GM12878 (cell line): ENCODE data around the gene SPIRE1. TPM values are rescaled to one million over a fixed set of nuclear protein-coding genes. Genes with fewer than 3 reads are reported as not detected.

ENCODE experiments used
- ATAC-seq: fragments of 200-7000 bp; cut with Tn5 transposase; 3 replicates; pipeline ENCODE4 v1.9.1; 2020; ENCODE audit warnings: mild to moderate bottlenecking, moderate library complexity
- BruUV-seq: library from RNA; stranded (reverse); fragments of 400-500 nt; replicated peaks from 2 replicates; lab custom pipeline; 2021; lab: Mats Ljungman, UMichigan
- CTCF ChIA-PET: fragments of 300-600 bp; sonication (Branson Sonifier 250); formaldehyde crosslinking; extraction: SDS; loops from one replicate; lab custom pipeline; 2021; ENCODE audit warnings: inconsistent platforms; lab: Yijun Ruan, JAX
- POLR2A ChIA-PET: fragments of 350-600 bp; formaldehyde crosslinking; extraction: SDS; loops from one replicate; lab custom pipeline; 2021; ENCODE audit warnings: inconsistent platforms; lab: Charles Lee
- RAD21 ChIA-PET: fragments of 300-600 bp; sonication (Branson Sonifier 250); formaldehyde crosslinking; loops from one replicate; lab custom pipeline; 2023; ENCODE audit warnings: antibody characterized with exemption; ENCODE audit not compliant: unreplicated experiment; lab: Charles Lee
- SMC1A ChIA-PET: fragments of 300-600 bp; sonication (Branson Sonifier 250); formaldehyde crosslinking; loops from one replicate; lab custom pipeline; 2023; ENCODE audit not compliant: unreplicated experiment, uncharacterized antibody; lab: Charles Lee
- DNase-seq: peaks from one replicate; pipeline ENCODE4 v3.0.0-alpha.2; 2011; ENCODE audit warnings: low read depth, low spot score
- FAIRE-seq: peaks from 3 replicates; lab custom pipeline; 2011; peaks lifted over from hg19 to GRCh38; lab: Jason Lieb, UNC
- H2AFZ ChIP-seq: 2 replicates; pipeline ENCODE4 v1.6.0; 2011; ENCODE audit warnings: low read depth, low read length, control low read depth; ENCODE audit not compliant: control insufficient read depth
- H3K27ac ChIP-seq: 2 replicates; pipeline ENCODE4 v1.5.1; 2011; ENCODE audit warnings: control low read depth; ENCODE audit not compliant: control insufficient read depth, insufficient read depth
- H3K27me3 ChIP-seq, 2 experiments: replicated peaks in 1 of 2; 2 replicates each; pipeline versions ENCODE4 v1.6.0 to v1.6.1; 2011; ENCODE audit warnings: low read length in 1 of 2; ENCODE audit not compliant: control insufficient read depth in 2 of 2, insufficient read depth in 2 of 2
- H3K36me3 ChIP-seq, 2 experiments: 2 replicates each; pipeline ENCODE4 v1.5.1; 2011; ENCODE audit warnings: low read length in 1 of 2; ENCODE audit not compliant: control insufficient read depth in 2 of 2, insufficient read depth in 2 of 2
- H3K4me1 ChIP-seq: 2 replicates; pipeline ENCODE4 v1.6.1; 2011; ENCODE audit warnings: mild to moderate bottlenecking, low read length, moderate library complexity, mixed read lengths; ENCODE audit not compliant: control insufficient read depth, insufficient read depth
- H3K4me2 ChIP-seq: 2 replicates; pipeline ENCODE4 v1.6.0; 2011; ENCODE audit warnings: control low read depth; ENCODE audit not compliant: control insufficient read depth, insufficient read depth
- H3K4me3 ChIP-seq: fragments of 200-600 bp; sonication (generic); 2 replicates; pipeline ENCODE4 v1.5.1; 2016
- H3K79me2 ChIP-seq: 2 replicates; pipeline ENCODE4 v1.6.0; 2011; ENCODE audit warnings: low read length; ENCODE audit not compliant: control insufficient read depth, insufficient read depth
- H3K9ac ChIP-seq: 2 replicates; pipeline ENCODE4 v1.8.0; 2011; ENCODE audit warnings: low read length, control low read depth, mixed read lengths; ENCODE audit not compliant: control insufficient read depth, insufficient read depth
- H3K9me3 ChIP-seq: replicated peaks from 3 replicates; pipeline ENCODE4 v1.5.1; 2011; ENCODE audit warnings: mild to moderate bottlenecking, low read length; ENCODE audit not compliant: control insufficient read depth, insufficient read depth
- H4K20me1 ChIP-seq: 2 replicates; pipeline ENCODE4 v1.6.0; 2011; ENCODE audit not compliant: control insufficient read depth, insufficient read depth
- ATF2 ChIP-seq: IDR thresholded peaks from 2 replicates; pipeline ENCODE4 v1.6.1; 2012; ENCODE audit warnings: low read length, inconsistent platforms
- CBFB ChIP-seq: IDR thresholded peaks from 2 replicates; pipeline ENCODE4 v1.6.1; 2016; ENCODE audit warnings: antibody characterized with exemption, low read depth
- CHD2 ChIP-seq: IDR thresholded peaks from 2 replicates; pipeline ENCODE4 v1.6.1; 2011; ENCODE audit warnings: low read depth, low read length, improper control_type of control experiment, borderline replicate concordance
- CHD4 ChIP-seq: fragments of 200-600 bp; sonication (generic); IDR thresholded peaks from 2 replicates; pipeline ENCODE4 v1.6.1; 2016; ENCODE audit warnings: mild to moderate bottlenecking
- CREM ChIP-seq: IDR thresholded peaks from 2 replicates; pipeline ENCODE4 v1.6.1; 2014; ENCODE audit warnings: antibody characterized with exemption, low read depth
- HCFC1 ChIP-seq: fragments of 150-350 bp; IDR thresholded peaks from 2 replicates; pipeline ENCODE4 v1.6.1; 2014; ENCODE audit warnings: low read length
- KDM1A ChIP-seq: fragments of 200-600 bp; sonication (generic); IDR thresholded peaks from 2 replicates; pipeline ENCODE4 v1.6.1; 2016; ENCODE audit warnings: borderline replicate concordance
- NFIC ChIP-seq: IDR thresholded peaks from 2 replicates; pipeline ENCODE4 v1.6.1; 2012; ENCODE audit warnings: low read depth, mild to moderate bottlenecking, inconsistent platforms, low read length, moderate library complexity
- NR2C2 ChIP-seq: IDR thresholded peaks from 2 replicates; pipeline ENCODE4 v1.6.1; 2011; ENCODE audit warnings: borderline replicate concordance, low read depth; ENCODE audit not compliant: control insufficient read depth, insufficient read length
- NRF1 ChIP-seq: conservative IDR thresholded peaks from 2 replicates; pipeline ENCODE4 v1.6.1; 2011; ENCODE audit warnings: mild to moderate bottlenecking, low read depth, low read length, improper control_type of control experiment
- RUNX3 ChIP-seq: IDR thresholded peaks from 2 replicates; pipeline ENCODE4 v1.6.1; 2012; ENCODE audit warnings: low read length, inconsistent platforms
- SP1 ChIP-seq: IDR thresholded peaks from one replicate; pipeline ENCODE4 v1.6.1; 2011; ENCODE audit warnings: low read depth, low read length
- SUPT20H ChIP-seq: IDR thresholded peaks from 2 replicates; pipeline ENCODE4 v1.6.1; 2011; ENCODE audit warnings: low read depth, mild to moderate bottlenecking, low read length, moderate library complexity, borderline replicate concordance; ENCODE audit not compliant: control insufficient read depth
- TAF1 ChIP-seq: IDR thresholded peaks from 2 replicates; pipeline ENCODE4 v1.6.1; 2011; ENCODE audit warnings: mild to moderate bottlenecking, low read depth, low read length, borderline replicate concordance
- TARDBP ChIP-seq: IDR thresholded peaks from 2 replicates; pipeline ENCODE4 v1.6.1; 2016; ENCODE audit warnings: borderline replicate concordance
- ZNF687 ChIP-seq: fragments of 450-650 bp; IDR thresholded peaks from 2 replicates; pipeline ENCODE4 v1.6.1; 2017; ENCODE audit warnings: mild to moderate bottlenecking, moderate library complexity
- WGBS: methylation state at CpG from one replicate; pipeline ENCODE4 v1.1.6; 2016; ENCODE audit warnings: low lambda C conversion rate; ENCODE audit not compliant: insufficient replicate concordance, insufficient coverage; ENCODE audit errors: missing lambda C conversion rate; 5-methylcytosine and 5-hydroxymethylcytosine counted together
- in situ Hi-C: fragments of 300-500 bp; cut with MboI; formaldehyde crosslinking; loops from 9 replicates; pipeline ENCODE4 v1.14.3; 2018; ENCODE audit warnings: mixed read lengths
- intact Hi-C: fragments of 100-400 bp; cut with micrococcal nuclease; formaldehyde crosslinking; loops from one replicate; pipeline ENCODE4 v1.14.2; 2022; ENCODE audit not compliant: unreplicated experiment
- polyA plus RNA-seq, 11 experiments: library from polyadenylated mRNA; depleted of rRNA in 4 of 11; unstranded in 6 of 11; stranded (reverse) in 5 of 11; fragments of >200 nt; fragmentation: Nextera tagmentation in 4 of 11; fragmentation: Illumina TruSeq in 1 of 11; extraction: Ambion mirVana in 4 of 11; extraction: Trizol in 1 of 11; gene quantifications; 1 replicate in 1 of 11; 2 replicates in 10 of 11; pipeline versions ENCODE4 v1.2.1 to v1.2.3, GENCODE V29; 2011 to 2016; ENCODE audit warnings: inconsistent platforms in 2 of 11, missing spikeins in 2 of 11, low read depth in 1 of 11
- total RNA-seq, 4 experiments: library from RNA; depleted of rRNA in 3 of 4; stranded (reverse); fragments of >200 nt in 3 of 4; fragmentation: Illumina TruSeq in 1 of 4; extraction: Trizol in 1 of 4; gene quantifications; 2 replicates each; pipeline versions ENCODE4 v1.2.1 to v1.2.3, GENCODE V29; 2013 to 2021

Gene SPIRE1
- total and polyA plus RNA-seq, 10 of the 15 experiments (the other 5 are each of a cell fraction or from before 2014, with no cell fraction given): 0.18 to 9.2 (median 4.3) TPM

DNA sequence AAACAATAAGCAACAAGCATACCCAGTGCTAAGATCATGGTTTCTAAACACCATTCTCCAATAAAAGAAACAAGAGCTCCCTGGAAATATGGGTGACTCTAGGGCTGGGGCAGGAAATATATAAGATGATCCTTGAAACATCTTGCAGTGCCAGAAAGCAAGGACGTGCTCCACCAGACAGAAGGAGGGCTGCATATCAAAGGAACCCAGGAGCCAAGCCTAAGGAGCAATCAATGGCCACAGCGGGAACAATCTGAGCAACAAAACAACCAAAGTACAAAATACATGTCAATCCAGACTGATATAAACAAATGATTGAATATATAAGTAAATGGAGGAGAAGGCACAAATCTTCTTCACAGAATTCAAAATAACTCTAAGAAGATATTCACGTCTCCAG is 10.1 kb downstream of the SPIRE1 start:
- H3K79me2 ChIP-seq: no peaks in the 10 kb centered on the region
- no peak for TF ChIP-seq HCFC1
- no peak for TF ChIP-seq CHD4
- no peak for TF ChIP-seq CHD2
- TF ChIP-seq NRF1: no peak
- no peak for TF ChIP-seq TAF1
- no peak for TF ChIP-seq NR2C2
- no peak for TF ChIP-seq SP1
- no peak for TF ChIP-seq SUPT20H
- TF ChIP-seq ATF2: no peak
- no peak for TF ChIP-seq NFIC
- TF ChIP-seq KDM1A: no peak
- TF ChIP-seq TARDBP: no peak
- no peak for TF ChIP-seq CREM
- TF ChIP-seq CBFB: no peak
- no peak for TF ChIP-seq ZNF687
- TF ChIP-seq RUNX3: no peak
- H3K9ac ChIP-seq: no peak overlapping the region
- in situ Hi-C loops: no loop called here
- no TSS peak for BruUV-seq
- no peaks in the 10 kb centered on the region for H4K20me1 ChIP-seq
- POLR2A ChIA-PET: no interaction called here
- ATAC-seq (no peak), DNase-seq (no peak), FAIRE-seq (no peak)
- no peaks in the 10 kb centered on the region for H3K36me3 ChIP-seq
- intact Hi-C loops: no loop called here
- H3K27me3 ChIP-seq: no peaks in the 10 kb centered on the region
- H3K9me3 ChIP-seq: no peaks in the 10 kb centered on the region
- H3K4me1 ChIP-seq: no peaks in the 10 kb centered on the region
- SMC1A ChIA-PET: no interaction called here
- H3K27ac ChIP-seq: no peak overlapping the region
- 57% methylated on average over 3 of the region's 3 CpGs for WGBS
- RAD21 ChIA-PET: no interaction called here
- H2AFZ ChIP-seq: no peak overlapping the region
- CTCF ChIA-PET: no interaction called here
- no peak overlapping the region for H3K4me3 ChIP-seq
- no peak overlapping the region for H3K4me2 ChIP-seq
